HepG2 (cell line): ENCODE data around the gene COPS6. TPM values are rescaled to one million over a fixed set of nuclear protein-coding genes. Genes with fewer than 3 reads are reported as not detected.
A peak's percentile ranks its signal among the peaks of the same experiment; 100 is the strongest.

ENCODE experiments used
- BRD4 ChIP-seq: sonication (generic); formaldehyde crosslinking; IDR thresholded peaks from 2 replicates; pipeline ENCODE4 v1.4.0; 2020; ENCODE audit warnings: missing genetic modification reagents
- CCDC6 ChIP-seq: sonication (generic); formaldehyde crosslinking; IDR thresholded peaks from 2 replicates; pipeline ENCODE4 v1.8.1; 2022; ENCODE audit warnings: mild to moderate bottlenecking, missing genetic modification reagents, moderate library complexity
- FOXK2 ChIP-seq: fragments of 450-650 bp; IDR thresholded peaks from 2 replicates; pipeline ENCODE4 v1.6.1; 2016
- GRHL1 ChIP-seq: sonication (generic); formaldehyde crosslinking; conservative IDR thresholded peaks from 2 replicates; pipeline ENCODE4 v1.8.0; 2022; ENCODE audit warnings: missing genetic modification reagents
- HNF1B ChIP-seq: sonication (generic); formaldehyde crosslinking; IDR thresholded peaks from 2 replicates; pipeline ENCODE4 v1.5.1; 2020; ENCODE audit warnings: mild to moderate bottlenecking, moderate library complexity, missing genetic modification reagents
- MEIS2 ChIP-seq: sonication (generic); formaldehyde crosslinking; IDR thresholded peaks from 2 replicates; pipeline ENCODE4 v1.9.0; 2021; ENCODE audit warnings: mild to moderate bottlenecking, missing genetic modification reagents
- MLXIP ChIP-seq: sonication (generic); formaldehyde crosslinking; IDR thresholded peaks from 2 replicates; pipeline ENCODE4 v1.9.0; 2021; ENCODE audit warnings: missing genetic modification reagents, borderline replicate concordance
- NFIC ChIP-seq: IDR thresholded peaks from 2 replicates; pipeline ENCODE4 v1.6.1; 2012; ENCODE audit warnings: mild to moderate bottlenecking, low read length, inconsistent platforms
- NKX3-1 ChIP-seq: sonication (generic); formaldehyde crosslinking; IDR thresholded peaks from 2 replicates; pipeline ENCODE4 v1.5.0; 2020; ENCODE audit warnings: missing genetic modification reagents
- PLRG1 ChIP-seq: fragments of 450-650 bp; conservative IDR thresholded peaks from 2 replicates; pipeline ENCODE4 v1.6.1; 2016
- ZNF264 ChIP-seq: sonication (generic); formaldehyde crosslinking; IDR thresholded peaks from 2 replicates; pipeline ENCODE4 v1.4.0; 2020; ENCODE audit warnings: missing genetic modification reagents
- ZNF292 ChIP-seq: sonication (generic); formaldehyde crosslinking; IDR thresholded peaks from 2 replicates; pipeline ENCODE4 v1.8.1; 2022; ENCODE audit warnings: mild to moderate bottlenecking, low read depth, missing genetic modification reagents, borderline replicate concordance
- ZNF652 ChIP-seq: IDR thresholded peaks from 2 replicates; pipeline ENCODE4 v1.6.1; 2016; ENCODE audit warnings: low read depth, borderline replicate concordance
- ZNF720 ChIP-seq: sonication (generic); formaldehyde crosslinking; IDR thresholded peaks from 2 replicates; pipeline ENCODE4 v1.4.0; 2020; ENCODE audit warnings: missing genetic modification reagents
- polyA plus RNA-seq, 8 experiments: library from polyadenylated mRNA; depleted of rRNA in 3 of 8; stranded (reverse) in 7 of 8; unstranded in 1 of 8; fragments of >200 nt; fragmentation: Illumina TruSeq in 4 of 8; extraction: Trizol in 4 of 8; gene quantifications; 2 replicates each; pipeline versions ENCODE4 v1.2.1 to v1.2.3, GENCODE V29; 2011 to 2016; ENCODE audit warnings: low read depth in 4 of 8, missing spikeins in 1 of 8, mixed read lengths in 1 of 8; ENCODE audit not compliant: insufficient read depth in 1 of 8
- total RNA-seq, 5 experiments: library from RNA; depleted of rRNA; stranded (reverse); fragments of >200 nt; fragmentation: Illumina TruSeq; extraction: Trizol; gene quantifications; 2 replicates each; pipeline ENCODE4 v1.2.3, GENCODE V29; 2016; ENCODE audit warnings: low read depth in 1 of 5
- TF ChIP-seq, protein P1 (sequence below): sonication (generic); formaldehyde crosslinking; IDR thresholded peaks from 2 replicates; pipeline ENCODE4 v1.8.1; 2023; ENCODE audit warnings: missing genetic modification reagents, inconsistent platforms, borderline replicate concordance
- TF ChIP-seq, protein P2 (sequence below): sonication (generic); formaldehyde crosslinking; IDR thresholded peaks from 2 replicates; pipeline ENCODE4 v1.9.0; 2021; ENCODE audit warnings: missing genetic modification reagents, mild to moderate bottlenecking, borderline replicate concordance

The COPS6 gene
- total and polyA plus RNA-seq, 2 of the 13 experiments (the other 11 are each of a cell fraction or from before 2014, with no cell fraction given), result 33.4 to 117 TPM

DNA sequence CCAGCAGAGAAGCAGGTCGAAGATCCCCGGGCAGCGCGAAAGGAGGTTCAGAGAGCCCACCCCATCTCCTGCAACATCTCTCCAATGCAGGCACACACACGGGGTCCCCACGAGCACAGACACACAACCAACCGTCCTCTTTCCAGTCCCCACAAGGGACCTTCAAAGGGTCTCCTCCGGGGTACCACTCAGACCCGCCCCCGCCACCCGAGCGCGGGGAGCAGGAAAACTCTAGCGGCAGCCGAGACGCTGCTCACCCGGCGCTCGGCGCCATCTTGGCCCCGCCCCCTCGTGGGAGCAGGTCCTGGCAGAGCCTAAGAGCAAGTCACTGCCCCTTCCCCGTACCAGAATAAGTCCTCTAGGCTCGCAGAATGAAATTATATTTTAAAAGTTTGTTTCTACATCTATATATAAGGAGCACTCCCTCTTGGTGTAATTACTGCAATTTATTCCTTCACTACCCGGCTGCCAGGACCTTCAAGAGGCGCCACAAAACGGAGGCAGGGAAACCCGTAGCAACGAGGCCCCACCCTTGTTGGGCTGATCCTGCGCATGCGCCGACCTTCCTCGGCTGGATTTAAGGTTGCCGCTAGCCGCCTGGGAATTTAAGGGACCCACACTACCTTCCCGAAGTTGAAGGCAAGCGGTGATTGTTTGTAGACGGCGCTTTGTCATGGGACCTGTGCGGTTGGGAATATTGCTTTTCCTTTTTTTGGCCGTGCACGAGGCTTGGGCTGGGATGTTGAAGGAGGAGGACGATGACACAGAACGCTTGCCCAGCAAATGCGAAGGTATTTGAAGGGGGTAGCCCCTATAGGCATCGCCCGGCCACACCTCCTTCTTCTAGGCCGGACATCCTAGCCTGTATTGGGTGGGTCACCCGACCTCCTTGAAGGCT lies 30.6 kb downstream of the COPS6 start, which contains the start of the genes CNPY4 and TAF6 (continued):
- TF ChIP-seq HNF1B (peak; percentile 80), FOXK2 (no peak), NKX3-1 (CRISPR knock-in tag) (peak; percentile 82), PLRG1 (no peak), CCDC6 (CRISPR knock-in tag) (0 out of 2 replicates have a peak, but pooled peaks have one; percentile 61), ZNF292 (CRISPR knock-in tag) (no peak), MLXIP (CRISPR knock-in tag) (peak; percentile 68; the same call in 1 of the 2 replicates), GRHL1 (no peak), ZNF652 (CRISPR knock-in tag) (no peak), MEIS2 (CRISPR knock-in tag) (0 out of 2 replicates have a peak, but pooled peaks have one; percentile 29), ZNF720 (CRISPR knock-in tag) (no peak), NFIC (no peak), ZNF264 (CRISPR knock-in tag) (peak; percentile 53; the same call in 1 of the 2 replicates), BRD4 (CRISPR knock-in tag) (peak; percentile 74)
- TF ChIP-seq, protein P1, sequence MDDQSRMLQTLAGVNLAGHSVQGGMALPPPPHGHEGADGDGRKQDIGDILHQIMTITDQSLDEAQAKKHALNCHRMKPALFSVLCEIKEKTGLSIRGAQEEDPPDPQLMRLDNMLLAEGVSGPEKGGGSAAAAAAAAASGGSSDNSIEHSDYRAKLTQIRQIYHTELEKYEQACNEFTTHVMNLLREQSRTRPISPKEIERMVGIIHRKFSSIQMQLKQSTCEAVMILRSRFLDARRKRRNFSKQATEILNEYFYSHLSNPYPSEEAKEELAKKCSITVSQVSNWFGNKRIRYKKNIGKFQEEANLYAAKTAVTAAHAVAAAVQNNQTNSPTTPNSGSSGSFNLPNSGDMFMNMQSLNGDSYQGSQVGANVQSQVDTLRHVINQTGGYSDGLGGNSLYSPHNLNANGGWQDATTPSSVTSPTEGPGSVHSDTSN (CRISPR knock-in tag), result peak; percentile 76; the same call in 1 of the 2 replicates
- TF ChIP-seq, protein P2, sequence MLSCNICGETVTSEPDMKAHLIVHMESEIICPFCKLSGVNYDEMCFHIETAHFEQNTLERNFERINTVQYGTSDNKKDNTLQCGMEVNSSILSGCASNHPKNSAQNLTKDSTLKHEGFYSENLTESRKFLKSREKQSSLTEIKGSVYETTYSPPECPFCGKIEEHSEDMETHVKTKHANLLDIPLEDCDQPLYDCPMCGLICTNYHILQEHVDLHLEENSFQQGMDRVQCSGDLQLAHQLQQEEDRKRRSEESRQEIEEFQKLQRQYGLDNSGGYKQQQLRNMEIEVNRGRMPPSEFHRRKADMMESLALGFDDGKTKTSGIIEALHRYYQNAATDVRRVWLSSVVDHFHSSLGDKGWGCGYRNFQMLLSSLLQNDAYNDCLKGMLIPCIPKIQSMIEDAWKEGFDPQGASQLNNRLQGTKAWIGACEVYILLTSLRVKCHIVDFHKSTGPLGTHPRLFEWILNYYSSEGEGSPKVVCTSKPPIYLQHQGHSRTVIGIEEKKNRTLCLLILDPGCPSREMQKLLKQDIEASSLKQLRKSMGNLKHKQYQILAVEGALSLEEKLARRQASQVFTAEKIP (CRISPR knock-in tag), result no peak
